Measurements from ENCODE around the gene SLC9C1.

The SLC9C1 gene

GRCh38 chr3:112129925-112130637 is 163.9 kb downstream of the SLC9C1 start:
- FAIRE-seq: no peak

- no peak for FAIRE-seq
Observed at GRCh38 chr3:112128843-112129727, 164.9 kb downstream of the SLC9C1 start.

- FAIRE-seq: no peak
Observed at GRCh38 chr3:112127522-112128494, 166.2 kb downstream of the SLC9C1 start.

- no peak for FAIRE-seq
Observed at GRCh38 chr3:112126511-112126911, 167.5 kb downstream of the SLC9C1 start.

GRCh38 chr3:112124907-112125607 is 169.0 kb downstream of the SLC9C1 start:
- FAIRE-seq: no peak

- FAIRE-seq: no peak
Observed at GRCh38 chr3:112123548-112123947, 170.5 kb downstream of the SLC9C1 start.

GRCh38 chr3:112122870-112123269 is 171.1 kb downstream of the SLC9C1 start:
- no peak for FAIRE-seq

- no peak for FAIRE-seq
Observed at GRCh38 chr3:112121577-112122547, 172.2 kb downstream of the SLC9C1 start.

GRCh38 chr3:112119962-112120836 is 173.8 kb downstream of the SLC9C1 start:
- FAIRE-seq: no peak

- no peak for FAIRE-seq
Observed at GRCh38 chr3:112117841-112118571, 176.0 kb downstream of the SLC9C1 start.

GRCh38 chr3:112117415-112117814 is 176.6 kb downstream of the SLC9C1 start:
- FAIRE-seq: no peak

GRCh38 chr3:112116748-112117186 is 177.2 kb downstream of the SLC9C1 start:
- no peak for FAIRE-seq

- FAIRE-seq: no peak
Observed at GRCh38 chr3:112115806-112116383, 178.1 kb downstream of the SLC9C1 start.

- no peak for FAIRE-seq
Observed at GRCh38 chr3:112115161-112115739, 178.8 kb downstream of the SLC9C1 start.

GRCh38 chr3:112114576-112115160 is 179.3 kb downstream of the SLC9C1 start:
- no peak for FAIRE-seq

GRCh38 chr3:112111785-112112402 is 182.1 kb downstream of the SLC9C1 start:
- FAIRE-seq: no peak

- no peak for FAIRE-seq
Observed at GRCh38 chr3:112109322-112109721, 184.7 kb downstream of the SLC9C1 start.

All from A204.1 (cell line).